Neural cell (in vitro differentiated cells): ENCODE results near the gene XXYLT1. TPM values are rescaled to one million over a fixed set of nuclear protein-coding genes. Genes with fewer than 3 reads are reported as not detected.

ENCODE experiments used
- H2AFZ ChIP-seq: fragments of 200-600, 300-800 bp; sonication (generic), shearing (Covaris generic); 2 replicates; pipeline ENCODE4 v1.6.0; 2014; ENCODE audit warnings: low read depth, mild to moderate bottlenecking, antibody characterized with exemption, low read length, moderate library complexity
- H3F3A ChIP-seq: fragments of 200-600 bp; shearing (Covaris generic); 2 replicates; pipeline ENCODE4 v1.6.1; 2016; ENCODE audit warnings: mild to moderate bottlenecking, moderate library complexity, mixed read lengths, antibody characterized with exemption, low read length; ENCODE audit not compliant: insufficient read depth, poor library complexity, severe bottlenecking
- H3K27ac ChIP-seq: fragments of 200-600, 300-800 bp; sonication (generic), shearing (Covaris generic); 2 replicates; pipeline ENCODE4 v1.5.1; 2014; ENCODE audit warnings: mild to moderate bottlenecking, low read length, moderate library complexity
- H3K27me3 ChIP-seq: fragments of 300-800, 200-600 bp; sonication (generic), shearing (Covaris generic); 2 replicates; pipeline ENCODE4 v1.6.0; 2014; ENCODE audit warnings: mild to moderate bottlenecking, low read depth, low read length, moderate library complexity; ENCODE audit not compliant: insufficient read depth
- H3K36me3 ChIP-seq: fragments of 300-800, 200-600 bp; sonication (generic), shearing (Covaris generic); 2 replicates; pipeline ENCODE4 v1.5.1; 2014; ENCODE audit warnings: mild to moderate bottlenecking, antibody characterized with exemption, low read length, moderate library complexity; ENCODE audit not compliant: insufficient read depth
- H3K4me2 ChIP-seq: fragments of 300-800, 200-600 bp; sonication (generic), shearing (Covaris generic); 2 replicates; pipeline ENCODE4 v1.6.0; 2014; ENCODE audit warnings: mild to moderate bottlenecking, low read length
- H3K4me3 ChIP-seq: fragments of 300-800, 200-600 bp; sonication (generic), shearing (Covaris generic); 2 replicates; pipeline ENCODE4 v1.5.1; 2014; ENCODE audit warnings: mild to moderate bottlenecking, low read length, moderate library complexity
- H3K79me2 ChIP-seq: fragments of 200-600 bp; shearing (Covaris generic); replicated peaks from 2 replicates; pipeline ENCODE4 v1.6.0; 2014; ENCODE audit warnings: mild to moderate bottlenecking, low read length, moderate library complexity; ENCODE audit not compliant: insufficient read depth
- H3K9ac ChIP-seq: fragments of 300-800, 200-600 bp; sonication (generic), shearing (Covaris generic); 2 replicates; pipeline ENCODE4 v1.6.1; 2016; ENCODE audit warnings: mild to moderate bottlenecking, low read length, mixed read lengths
- H3K9me2 ChIP-seq: fragments of 200-600 bp; shearing (Covaris generic); 2 replicates; pipeline ENCODE4 v1.6.1; 2016; ENCODE audit warnings: mild to moderate bottlenecking, low read length, mixed read lengths; ENCODE audit not compliant: insufficient read depth
- H3K9me3 ChIP-seq: fragments of 200-600, 300-800 bp; sonication (generic), shearing (Covaris generic); 2 replicates; pipeline ENCODE4 v1.6.1; 2016; ENCODE audit warnings: mild to moderate bottlenecking, mixed run types, low read length, moderate library complexity, mixed read lengths
- H4K20me1 ChIP-seq: fragments of 200-600 bp; shearing (Covaris generic); 2 replicates; pipeline ENCODE4 v1.6.1; 2016; ENCODE audit warnings: mild to moderate bottlenecking, mixed run types; ENCODE audit not compliant: insufficient read depth
- CTCF ChIP-seq: fragments of 450-650 bp; IDR thresholded peaks from 2 replicates; pipeline ENCODE4 v1.5.1; 2014; ENCODE audit warnings: antibody characterized with exemption, mild to moderate bottlenecking, moderate library complexity; ENCODE audit not compliant: poor library complexity, severe bottlenecking
- EP300 ChIP-seq: fragments of 450-650 bp; conservative IDR thresholded peaks from 2 replicates; pipeline ENCODE4 v1.6.1; 2014; ENCODE audit warnings: antibody characterized with exemption, mild to moderate bottlenecking, moderate library complexity; ENCODE audit not compliant: poor library complexity, severe bottlenecking
- EZH2 ChIP-seq: fragments of 200-600, 300-800 bp; shearing (Covaris generic), sonication (generic); IDR thresholded peaks from 2 replicates; pipeline ENCODE4 v1.6.1; 2014; ENCODE audit warnings: antibody characterized with exemption, low read length, borderline replicate concordance, mild to moderate bottlenecking; ENCODE audit not compliant: insufficient read depth, poor library complexity, severe bottlenecking
- MXI1 ChIP-seq: fragments of 450-650 bp; conservative IDR thresholded peaks from 2 replicates; pipeline ENCODE4 v1.6.1; 2014; ENCODE audit warnings: antibody characterized with exemption, mild to moderate bottlenecking; ENCODE audit not compliant: poor library complexity, severe bottlenecking
- POLR2AphosphoS5 ChIP-seq: IDR thresholded peaks from 2 replicates; pipeline ENCODE4 v1.6.1; 2012
- RAD21 ChIP-seq: fragments of 450-650 bp; conservative IDR thresholded peaks from 2 replicates; pipeline ENCODE4 v1.6.1; 2014; ENCODE audit warnings: antibody characterized with exemption, mild to moderate bottlenecking, moderate library complexity
- REST ChIP-seq: IDR thresholded peaks from 2 replicates; pipeline ENCODE4 v1.6.1; 2012; ENCODE audit warnings: borderline replicate concordance
- SMC3 ChIP-seq: fragments of 450-650 bp; conservative IDR thresholded peaks from 2 replicates; pipeline ENCODE4 v1.6.1; 2014; ENCODE audit warnings: antibody characterized with exemption, mild to moderate bottlenecking, moderate library complexity; ENCODE audit not compliant: poor library complexity
- TAF1 ChIP-seq: IDR thresholded peaks from 2 replicates; pipeline ENCODE4 v1.6.1; 2012; ENCODE audit warnings: low read depth
- polyA plus RNA-seq: library from polyadenylated mRNA; depleted of rRNA; stranded (reverse); fragments of >200 nt; gene quantifications from 2 replicates; pipeline ENCODE4 v1.2.3, GENCODE V29; 2014

XXYLT1 gene
- polyA plus RNA-seq, 1 donor from 2014 or later, result 25.4 TPM

DNA sequence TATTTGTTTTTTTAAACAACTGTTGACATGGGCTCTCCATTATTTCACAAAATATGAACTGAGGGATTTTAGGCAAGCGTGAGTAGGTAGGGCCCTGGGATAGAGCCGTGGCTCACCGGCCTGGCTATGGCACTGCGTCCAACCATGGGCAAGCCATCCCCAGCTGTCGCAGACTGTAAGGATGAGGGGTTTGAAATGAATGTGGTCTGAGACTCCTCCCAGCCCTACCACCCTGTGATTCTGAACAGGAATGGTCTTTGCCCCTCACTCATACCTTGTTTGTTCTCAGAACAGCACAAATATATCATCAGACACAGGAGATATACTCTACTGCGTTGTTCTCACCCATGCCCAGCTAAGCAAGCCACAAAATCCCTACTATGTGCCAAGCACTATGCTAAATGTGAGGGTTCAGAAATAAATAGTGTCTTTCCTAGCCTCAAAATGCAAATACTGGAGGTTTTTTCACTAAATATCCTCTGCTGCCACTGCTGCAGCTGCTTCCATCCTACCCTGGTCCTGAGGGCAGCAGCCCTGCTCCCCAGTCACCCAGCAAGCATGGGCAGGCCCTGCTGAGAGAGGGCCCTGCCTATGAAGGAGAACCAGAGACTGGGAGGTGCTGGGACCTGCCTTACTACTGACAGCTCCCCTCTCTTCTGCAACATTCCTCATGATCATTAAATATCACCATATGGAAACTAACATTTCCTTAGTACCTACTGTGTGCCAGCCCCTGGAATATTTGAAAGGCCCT, 102.8 kb downstream of the XXYLT1 start:
- Histone ChIP-seq H3K9me2 (no peaks in the 10 kb centered on the region), H2AFZ (no peak overlapping the region), H3K79me2 (no peaks in the 10 kb centered on the region), H3K9me3 (no peaks in the 10 kb centered on the region), H3K4me2 (no peak overlapping the region), H4K20me1 (no peaks in the 10 kb centered on the region), H3K36me3 (no peaks in the 10 kb centered on the region), H3K27ac (no peak overlapping the region), H3K4me3 (no peak overlapping the region), H3K9ac (no peak overlapping the region), H3F3A (no peaks in the 10 kb centered on the region), H3K27me3 (no peaks in the 10 kb centered on the region)
- TF ChIP-seq POLR2AphosphoS5 (no peak), MXI1 (no peak), SMC3 (no peak), TAF1 (no peak), REST (no peak), EZH2 (no peak)

GRCh38 chr3:195165790-195166189, 105.2 kb downstream of the XXYLT1 start:
- TF ChIP-seq MXI1 (no peak), CTCF (no peak), EP300 (no peak), EZH2 (no peak), REST (no peak), SMC3 (no peak), POLR2AphosphoS5 (no peak), TAF1 (no peak), RAD21 (no peak)
- Histone ChIP-seq H3K9ac (no peak overlapping the region), H2AFZ (no peak overlapping the region), H3K9me3 (no peaks in the 10 kb centered on the region), H3F3A (no peaks in the 10 kb centered on the region), H3K36me3 (no peaks in the 10 kb centered on the region), H3K79me2 (no peaks in the 10 kb centered on the region), H3K4me2 (no peak overlapping the region), H3K4me3 (no peak overlapping the region), H3K27ac (no peak overlapping the region), H3K27me3 (no peaks in the 10 kb centered on the region), H4K20me1 (no peaks in the 10 kb centered on the region), H3K9me2 (no peaks in the 10 kb centered on the region)
